ENCODE measurements around the gene GNB1L.

DNA sequence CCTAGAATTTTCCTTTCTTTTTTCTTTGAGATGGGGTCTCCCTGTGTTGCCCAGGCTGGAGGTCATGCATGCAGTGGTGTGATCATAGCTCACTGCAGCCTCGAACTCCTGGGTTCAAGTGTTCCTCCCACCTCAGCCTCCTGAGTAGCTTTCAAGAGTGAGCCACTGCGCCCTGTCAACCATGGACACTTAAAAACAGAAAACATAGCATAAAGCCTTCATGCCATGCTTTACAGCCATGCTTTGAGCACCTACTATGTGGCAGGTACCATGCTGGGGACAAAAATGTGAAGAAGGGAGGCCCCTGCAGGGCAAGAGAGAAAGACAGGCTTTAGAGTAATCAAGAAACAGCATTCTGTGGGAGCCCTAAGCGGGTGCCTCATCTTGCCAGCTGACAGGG is 13.7 kb upstream of the GNB1L start:
- TF ChIP-seq, protein P1, sequence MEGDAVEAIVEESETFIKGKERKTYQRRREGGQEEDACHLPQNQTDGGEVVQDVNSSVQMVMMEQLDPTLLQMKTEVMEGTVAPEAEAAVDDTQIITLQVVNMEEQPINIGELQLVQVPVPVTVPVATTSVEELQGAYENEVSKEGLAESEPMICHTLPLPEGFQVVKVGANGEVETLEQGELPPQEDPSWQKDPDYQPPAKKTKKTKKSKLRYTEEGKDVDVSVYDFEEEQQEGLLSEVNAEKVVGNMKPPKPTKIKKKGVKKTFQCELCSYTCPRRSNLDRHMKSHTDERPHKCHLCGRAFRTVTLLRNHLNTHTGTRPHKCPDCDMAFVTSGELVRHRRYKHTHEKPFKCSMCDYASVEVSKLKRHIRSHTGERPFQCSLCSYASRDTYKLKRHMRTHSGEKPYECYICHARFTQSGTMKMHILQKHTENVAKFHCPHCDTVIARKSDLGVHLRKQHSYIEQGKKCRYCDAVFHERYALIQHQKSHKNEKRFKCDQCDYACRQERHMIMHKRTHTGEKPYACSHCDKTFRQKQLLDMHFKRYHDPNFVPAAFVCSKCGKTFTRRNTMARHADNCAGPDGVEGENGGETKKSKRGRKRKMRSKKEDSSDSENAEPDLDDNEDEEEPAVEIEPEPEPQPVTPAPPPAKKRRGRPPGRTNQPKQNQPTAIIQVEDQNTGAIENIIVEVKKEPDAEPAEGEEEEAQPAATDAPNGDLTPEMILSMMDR (IDR thresholded peaks at IDR 0.05) = no peak
- TF ChIP-seq EZH2 (IDR thresholded peaks at IDR 0.05; ENCODE audit: borderline replicate concordance, insufficient read depth, low read depth, low read length, poor library complexity, severe bottlenecking) = no peak

Measured in B cell (primary cell).